Activated T-helper 1 cell treated with Interleukin-2 at 50 U/mL for 16 hours (primary cell): ENCODE measurements around the gene C11orf68.
"Not testable (repeated sequence)": the region's sequence is repeated elsewhere in the genome, so short reads cannot be mapped to it uniquely, and the experiment has no call there.

ENCODE experiments used
- DNase-seq: peaks from one replicate; pipeline ENCODE4 v3.0.0-alpha.2; 2020; ENCODE audit warnings: low read depth

C11orf68 gene

GRCh38 chr11:65912845-65913244 lies 6.0 kb downstream of the C11orf68 start:
- DNase-seq, result no peak

GRCh38 chr11:65911682-65912568 lies 6.9 kb downstream of the C11orf68 start:
- DNase-seq, result no peak

- DNase-seq, result no peak
Measured at GRCh38 chr11:65907878-65908277, 11.0 kb downstream of the C11orf68 start.

DNA sequence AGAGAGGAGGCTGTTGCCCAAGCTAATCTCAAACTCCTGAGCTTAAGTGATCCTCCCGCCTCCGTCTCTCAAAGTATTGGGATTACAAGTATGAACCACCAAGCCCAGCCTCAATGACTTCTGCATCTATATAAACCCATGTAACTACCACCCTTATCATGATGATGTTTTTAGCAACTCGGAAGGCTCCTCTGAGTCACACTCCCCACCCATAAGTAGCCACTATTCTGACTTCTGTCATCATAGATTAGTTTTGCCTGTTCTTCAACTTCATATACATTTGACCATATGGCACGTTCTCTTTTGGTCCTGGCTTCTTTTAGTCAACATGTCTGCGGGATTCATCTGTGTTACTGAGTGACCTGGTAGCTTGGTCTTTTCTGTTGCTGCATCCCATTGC lies 12.3 kb downstream of the C11orf68 start:
- DNase-seq, result no peak

GRCh38 chr11:65903715-65904114 lies 15.1 kb downstream of the C11orf68 start:
- DNase-seq, result no peak

GRCh38 chr11:65903068-65903481 lies 15.8 kb downstream of the C11orf68 start:
- DNase-seq, result no peak

GRCh38 chr11:65900899-65901180 lies 18.0 kb downstream of the C11orf68 start:
- DNase-seq, result no peak

DNA sequence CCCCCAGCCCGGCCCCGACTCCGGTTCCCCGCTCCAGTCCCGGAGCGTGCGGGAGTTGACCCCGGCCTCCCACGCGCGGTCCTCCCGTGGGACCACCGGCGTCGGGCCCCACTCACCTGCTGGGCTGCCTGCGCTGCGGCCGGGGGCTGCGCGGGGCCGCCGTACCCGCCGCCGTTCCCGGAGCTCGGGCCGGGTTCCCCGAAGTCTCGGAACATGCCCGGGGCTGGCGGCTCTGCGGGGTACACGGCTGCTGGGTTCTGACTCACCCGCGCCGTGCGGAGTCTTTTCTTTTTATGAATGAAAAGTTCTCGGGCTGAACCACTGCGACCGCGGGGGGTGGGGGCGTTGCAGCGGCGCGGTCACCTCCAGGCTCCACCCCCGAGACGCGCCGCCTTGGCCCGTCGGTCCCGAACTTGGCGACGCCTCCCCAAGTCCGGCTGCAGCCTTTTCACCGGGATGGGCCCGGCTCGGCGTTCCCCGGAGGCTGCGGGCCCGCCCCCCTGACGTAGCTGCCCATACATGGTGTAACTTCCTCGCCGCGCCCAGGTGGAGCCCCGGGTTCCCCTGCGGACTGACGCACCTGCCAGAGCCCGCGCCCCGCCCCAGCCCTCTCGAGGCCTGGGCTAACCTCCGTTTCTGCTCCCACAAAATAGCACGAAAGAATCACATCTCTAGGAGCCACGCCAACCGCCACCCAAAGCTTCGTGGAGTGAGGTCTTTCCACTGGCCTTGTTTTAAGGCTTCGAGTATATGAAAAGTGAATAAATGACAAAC lies 18.6 kb downstream of the C11orf68 start, which contains the start of gene FOSL1:
Gene FOSL1, minus strand, starts transcription at position 264 of the 774 bp plus-strand sequence. Its CDS starts 49 bp downstream, at position 215.
- DNase-seq, result peak; percentile 84

- peak; percentile 38 for DNase-seq
Measured at GRCh38 chr11:65899356-65900124, 19.3 kb downstream of the C11orf68 start.

DNA sequence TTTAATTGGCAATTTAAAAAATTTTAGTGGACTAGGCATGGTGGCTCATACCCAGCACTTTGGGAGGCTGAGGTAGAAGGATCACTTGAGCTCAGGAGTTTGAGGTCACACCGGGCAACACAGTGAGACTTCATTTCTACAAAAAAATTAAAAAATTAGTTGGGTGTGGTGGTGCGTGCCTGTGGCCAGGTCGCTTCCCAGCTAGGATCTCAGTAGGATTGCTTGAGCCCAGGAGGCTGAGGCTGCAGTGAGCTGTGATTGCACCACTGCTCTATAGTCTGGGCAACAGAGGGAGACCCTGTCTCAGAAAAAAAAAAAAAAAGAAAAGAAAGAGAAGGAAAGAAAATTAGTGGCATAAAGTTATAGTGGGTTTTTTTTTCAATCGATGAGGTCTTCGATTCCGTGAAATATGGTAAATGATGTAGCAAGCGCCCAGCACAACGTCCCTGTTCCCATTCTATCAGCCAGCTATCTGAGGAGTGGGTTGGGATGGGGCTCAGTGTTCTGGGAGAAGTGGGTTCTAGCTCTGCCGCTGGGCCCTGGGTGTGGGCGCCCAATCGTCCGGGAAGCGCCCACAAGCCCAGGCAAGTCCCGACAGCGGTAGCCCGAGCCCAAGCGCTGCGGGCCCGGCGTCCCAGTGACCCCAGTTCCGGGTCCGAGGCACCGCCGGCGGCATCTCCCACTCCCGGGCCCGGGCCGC lies 20.1 kb downstream of the C11orf68 start:
- no peak for DNase-seq

DNA sequence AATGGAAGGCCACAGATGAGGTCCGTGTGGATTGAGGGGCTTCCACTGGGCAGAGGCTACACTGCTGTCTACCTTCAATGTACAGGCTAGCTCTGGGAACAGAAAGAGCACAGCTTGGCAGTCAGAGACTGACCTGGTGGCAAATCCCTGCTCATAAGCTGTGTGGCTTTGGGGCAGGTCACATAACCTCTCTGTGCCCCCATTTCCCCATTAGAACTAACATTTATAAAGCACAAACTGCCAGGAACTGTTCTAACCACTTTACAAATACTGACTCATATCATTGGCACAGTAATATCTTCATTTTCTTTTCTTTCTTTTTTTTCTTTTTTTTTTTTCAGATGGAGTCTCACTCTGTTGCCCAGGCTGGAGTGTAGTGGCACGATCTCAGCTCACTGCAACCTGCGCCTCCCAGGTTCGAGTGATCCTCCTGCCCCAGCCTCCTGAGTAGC lies 21.8 kb downstream of the C11orf68 start:
- DNase-seq, result no peak

DNA sequence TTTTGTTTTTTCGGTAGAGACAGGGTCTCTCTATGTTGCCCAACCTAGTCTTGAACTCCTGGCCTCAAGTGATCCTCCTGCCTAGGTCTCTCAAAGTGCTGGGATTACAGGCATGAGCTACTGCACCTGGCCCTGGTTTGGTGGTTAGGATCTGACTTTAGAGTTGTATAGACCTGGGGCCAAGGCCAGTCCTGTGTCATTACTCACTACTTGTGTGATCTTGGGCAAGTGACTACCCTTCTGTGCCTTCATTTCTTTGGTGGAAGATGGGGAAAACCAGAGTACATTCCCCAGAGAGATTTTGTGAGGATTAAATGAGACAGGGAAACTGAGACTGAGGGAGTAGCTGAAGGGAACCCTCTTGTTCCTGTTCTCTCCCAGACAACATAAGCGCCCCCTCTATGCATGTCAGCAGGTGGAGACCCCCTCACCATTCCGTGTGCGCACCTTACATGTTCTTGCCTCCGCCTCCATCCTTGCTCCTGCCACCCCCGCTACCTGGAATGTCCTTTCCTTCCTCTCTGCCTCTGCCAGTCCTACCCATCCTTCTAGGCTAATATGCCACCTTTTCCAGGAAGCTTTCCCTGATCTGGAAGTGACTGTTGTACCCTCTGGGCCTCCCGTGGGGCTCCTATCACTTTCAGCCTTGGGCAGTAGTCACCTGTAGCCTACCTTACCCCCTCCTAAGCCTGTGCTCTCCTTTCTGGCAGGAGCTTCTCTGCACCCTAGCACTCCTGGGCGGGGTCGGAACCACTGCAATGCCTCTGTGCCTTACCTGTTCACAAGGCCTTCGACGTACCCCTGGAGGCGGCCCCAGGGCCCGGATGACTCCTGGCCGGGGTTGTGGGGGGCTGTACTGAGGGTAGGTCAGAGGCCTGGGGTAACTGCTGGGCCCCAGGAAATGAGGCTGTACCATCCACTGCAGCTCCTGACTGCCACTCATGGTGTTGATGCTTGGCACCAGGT lies 22.5 kb downstream of the C11orf68 start:
- no peak for DNase-seq

DNA sequence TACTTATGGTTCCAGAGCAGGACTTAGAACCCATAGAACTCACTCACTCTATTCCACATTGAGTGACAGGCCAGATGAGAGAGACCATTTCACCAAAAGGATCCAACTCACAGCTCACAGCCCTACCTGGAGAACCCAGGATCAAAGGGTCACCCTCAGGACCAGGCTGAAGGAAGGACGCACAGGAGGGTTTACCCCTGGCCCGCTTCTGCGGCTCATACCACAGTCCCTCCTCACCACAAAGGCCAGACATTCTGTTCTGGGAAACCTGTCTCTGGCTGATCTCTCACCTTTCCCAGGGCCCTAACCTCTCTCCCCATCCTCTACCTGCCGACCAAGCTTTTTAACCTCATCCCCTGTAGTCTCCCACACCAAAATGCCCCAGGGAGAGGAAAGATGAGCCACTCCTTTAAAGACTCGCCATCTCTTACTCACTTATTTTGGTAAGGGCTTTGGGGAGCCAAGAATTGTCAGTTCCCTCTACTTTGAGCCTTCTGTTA lies 23.3 kb downstream of the C11orf68 start:
- DNase-seq, result no peak

DNA sequence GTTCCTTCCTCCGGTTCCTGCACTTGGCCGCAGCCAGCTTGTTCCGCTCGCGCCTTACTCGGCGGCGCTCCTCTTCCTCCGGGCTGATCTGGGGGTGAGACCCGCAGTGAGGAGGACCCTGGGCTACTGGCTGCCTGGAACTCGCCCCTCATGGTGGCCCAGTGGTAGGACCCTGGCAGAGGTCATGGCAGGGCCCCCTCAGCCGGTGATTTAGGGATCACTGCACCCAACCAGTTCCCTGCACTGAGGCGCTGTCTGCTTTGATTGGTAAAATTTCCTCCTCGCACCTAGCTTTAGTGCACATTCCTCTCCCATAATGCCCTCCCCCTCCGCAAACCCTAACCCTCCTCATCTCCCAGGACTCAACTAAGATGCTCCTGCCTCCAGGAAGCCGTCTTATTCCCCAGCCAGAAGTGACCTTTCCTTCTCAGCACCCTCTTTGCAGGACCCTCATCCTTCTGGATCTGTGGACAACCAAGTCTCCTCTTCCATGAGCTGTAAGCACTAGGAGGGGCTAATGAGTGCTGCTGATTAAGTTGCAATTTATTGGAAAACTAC lies 24.7 kb downstream of the C11orf68 start:
- no peak for DNase-seq

- DNase-seq, result no peak
Measured at GRCh38 chr11:65892661-65893317, 26.1 kb downstream of the C11orf68 start.

DNA sequence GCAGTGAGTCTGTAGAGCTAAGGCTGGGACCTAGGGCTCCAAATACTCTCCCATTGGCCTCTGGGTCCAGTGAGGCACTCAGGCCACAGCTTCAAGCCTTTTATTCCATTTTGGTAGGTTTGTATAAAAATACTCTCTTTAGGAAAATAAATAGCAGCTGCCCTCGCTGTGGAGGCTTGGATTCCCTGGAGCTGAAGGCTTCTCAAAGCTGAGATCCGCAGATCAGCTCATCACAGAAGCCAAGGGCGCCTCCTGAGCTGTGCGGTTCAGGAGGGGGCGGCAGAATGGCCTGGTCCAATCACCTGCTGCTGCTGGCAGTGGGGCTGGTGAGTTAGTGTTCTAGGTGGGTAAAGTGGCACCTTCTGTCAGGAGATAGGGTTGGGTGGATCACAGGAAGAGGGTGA lies 26.7 kb downstream of the C11orf68 start:
- DNase-seq, result not testable (repeated sequence)

- no peak for DNase-seq
Measured at GRCh38 chr11:65891219-65892136, 27.4 kb downstream of the C11orf68 start.
